Measurements from ENCODE around the gene FEN1.

The FEN1 gene

GRCh38 chr11:61832754-61833153, 40.0 kb downstream of the FEN1 start:
- Histone ChIP-seq H3K4me3 (ENCODE audit: low read depth in 1 of 2, low read length in 2 of 2) (no peak overlapping the region), H3K27me3 (ENCODE audit: control insufficient read depth in 1 of 2, insufficient read depth in 2 of 2, low read length in 2 of 2) (no peaks in the 10 kb centered on the region), H3K9ac (ENCODE audit: low read length) (no peak overlapping the region), H3K36me3 (ENCODE audit: insufficient read depth, low read length) (no peaks in the 10 kb centered on the region), H3K9me3 (ENCODE audit: low read length) (no peaks in the 10 kb centered on the region), H3K27ac (ENCODE audit: low read depth, low read length) (no peak overlapping the region), H3K4me1 (ENCODE audit: insufficient read depth, low read length) (peaks cover 37% of the 10 kb centered on the region)

DNA sequence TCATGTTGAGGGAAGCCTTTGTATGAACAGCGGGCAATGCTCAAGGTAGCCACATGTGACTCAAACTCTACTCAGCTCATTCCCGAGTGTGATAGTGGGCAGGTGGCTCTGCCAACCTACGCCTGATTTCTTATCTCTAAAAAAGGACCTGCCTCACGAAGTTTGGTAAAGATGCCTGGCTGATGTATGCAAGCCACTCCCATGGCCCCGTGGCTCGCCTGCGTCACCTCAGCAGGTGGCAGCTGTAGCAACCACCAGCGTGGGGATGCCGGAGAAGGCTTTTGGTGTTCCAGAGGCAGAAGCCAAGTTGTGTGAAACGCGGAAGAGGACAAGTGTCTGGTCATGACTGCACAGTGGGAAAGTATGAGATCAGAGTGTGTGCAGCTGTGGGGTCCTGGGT, 40.8 kb downstream of the FEN1 start:
- Histone ChIP-seq H3K9ac (ENCODE audit: low read length) (no peak overlapping the region), H3K27ac (ENCODE audit: low read depth, low read length) (no peak overlapping the region), H3K4me1 (ENCODE audit: insufficient read depth, low read length) (peaks cover 37% of the 10 kb centered on the region), H3K36me3 (ENCODE audit: insufficient read depth, low read length) (no peaks in the 10 kb centered on the region), H3K4me3 (ENCODE audit: low read depth in 1 of 2, low read length in 2 of 2) (no peak overlapping the region), H3K9me3 (ENCODE audit: low read length) (no peaks in the 10 kb centered on the region), H3K27me3 (ENCODE audit: control insufficient read depth in 1 of 2, insufficient read depth in 2 of 2, low read length in 2 of 2) (no peaks in the 10 kb centered on the region)

DNA sequence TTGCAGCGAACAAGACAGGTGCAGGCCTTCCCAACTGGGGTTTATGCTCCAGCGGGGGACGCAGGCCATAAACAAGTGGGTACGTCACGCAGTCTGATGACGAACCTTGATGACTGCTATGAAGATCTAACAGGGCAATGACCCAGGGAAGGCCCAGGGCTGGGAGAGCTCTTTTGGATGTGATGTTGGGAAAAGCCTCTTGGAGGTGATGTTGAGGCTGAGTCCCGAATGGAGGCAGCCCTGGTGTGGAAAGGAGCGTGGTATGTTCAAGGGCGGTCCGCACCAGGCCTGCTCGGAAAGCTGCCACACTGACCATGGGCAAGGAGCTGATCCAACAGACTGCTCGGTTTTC, 41.2 kb downstream of the FEN1 start:
- Histone ChIP-seq H3K36me3 (ENCODE audit: insufficient read depth, low read length) (no peaks in the 10 kb centered on the region), H3K9me3 (ENCODE audit: low read length) (no peaks in the 10 kb centered on the region), H3K27me3 (ENCODE audit: control insufficient read depth in 1 of 2, insufficient read depth in 2 of 2, low read length in 2 of 2) (no peaks in the 10 kb centered on the region), H3K4me3 (ENCODE audit: low read depth in 1 of 2, low read length in 2 of 2) (no peak overlapping the region), H3K9ac (ENCODE audit: low read length) (no peak overlapping the region), H3K4me1 (ENCODE audit: insufficient read depth, low read length) (peaks cover 35% of the 10 kb centered on the region), H3K27ac (ENCODE audit: low read depth, low read length) (no peak overlapping the region)

GRCh38 chr11:61834278-61835048, 41.8 kb downstream of the FEN1 start:
- H3K9ac ChIP-seq (ENCODE audit: low read length) = no peak overlapping the region

DNA sequence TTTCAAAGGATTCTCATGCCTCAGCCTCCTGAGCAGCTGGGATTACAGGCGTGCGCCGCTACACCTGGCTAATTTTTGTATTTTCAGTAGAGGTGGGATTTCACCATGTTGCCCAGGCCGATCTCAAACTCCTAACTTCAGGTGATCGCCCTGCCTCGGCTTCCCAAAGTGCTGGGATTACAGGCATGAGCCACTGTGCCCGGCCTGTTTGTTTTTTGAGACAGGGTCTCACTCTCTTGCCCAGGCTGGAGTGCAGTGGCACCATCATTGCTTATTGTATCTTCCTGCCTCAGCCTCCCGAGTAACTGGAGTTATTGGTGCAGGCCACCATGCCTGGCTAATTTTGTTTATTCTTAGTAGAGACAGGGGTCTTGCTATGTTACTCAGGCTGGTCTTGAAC, 43.5 kb downstream of the FEN1 start:
- Histone ChIP-seq H3K27ac (ENCODE audit: low read depth, low read length) (no peak overlapping the region), H3K9ac (ENCODE audit: low read length) (no peak overlapping the region), H3K9me3 (ENCODE audit: low read length) (no peaks in the 10 kb centered on the region), H3K27me3 (ENCODE audit: control insufficient read depth in 1 of 2, insufficient read depth in 2 of 2, low read length in 2 of 2) (no peaks in the 10 kb centered on the region), H3K4me1 (ENCODE audit: insufficient read depth, low read length) (peaks cover 12% of the 10 kb centered on the region), H3K36me3 (ENCODE audit: insufficient read depth, low read length) (peaks cover 6% of the 10 kb centered on the region), H3K4me3 (ENCODE audit: low read depth in 1 of 2, low read length in 2 of 2) (no peak overlapping the region)

More at GRCh38 chr11:61834278-61835048, 41.8 kb downstream of the FEN1 start:
- Histone ChIP-seq H3K27ac (ENCODE audit: low read depth, low read length) (no peak overlapping the region), H3K9me3 (ENCODE audit: low read length) (no peaks in the 10 kb centered on the region), H3K4me3 (ENCODE audit: low read depth in 1 of 2, low read length in 2 of 2) (no peak overlapping the region), H3K36me3 (ENCODE audit: insufficient read depth, low read length) (no peaks in the 10 kb centered on the region), H3K4me1 (ENCODE audit: insufficient read depth, low read length) (peaks cover 29% of the 10 kb centered on the region), H3K27me3 (ENCODE audit: control insufficient read depth in 1 of 2, insufficient read depth in 2 of 2, low read length in 2 of 2) (no peaks in the 10 kb centered on the region)

DNA sequence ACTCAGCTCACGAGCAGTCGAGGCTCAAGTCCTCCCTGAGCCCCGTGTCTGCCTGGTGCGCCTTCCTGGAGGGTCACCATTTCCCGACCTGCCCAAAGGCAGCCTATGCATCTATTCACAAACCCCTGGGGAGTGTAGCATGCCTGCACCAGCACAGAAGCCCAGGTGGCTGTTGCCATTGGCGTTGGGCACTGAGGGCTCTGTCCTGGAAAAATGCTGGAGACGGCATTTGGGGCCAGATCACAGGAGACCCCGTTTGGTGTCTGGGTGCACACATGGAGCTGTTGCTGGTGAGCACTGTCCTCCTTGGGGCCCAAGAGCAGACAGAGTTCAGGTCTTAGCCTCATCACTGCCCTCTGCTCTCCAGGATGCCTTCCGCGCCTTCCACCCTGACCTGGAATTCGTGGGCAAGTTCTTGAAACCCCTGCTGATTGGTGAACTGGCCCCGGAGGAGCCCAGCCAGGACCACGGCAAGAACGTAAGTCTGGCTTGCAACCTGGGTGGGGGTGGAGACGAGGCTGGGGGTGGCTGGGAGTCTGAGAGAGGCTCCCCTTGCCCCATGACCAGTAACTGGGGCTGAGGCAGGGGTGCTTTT, 44.8 kb downstream of the FEN1 start:
- Histone ChIP-seq H3K27me3 (ENCODE audit: control insufficient read depth in 1 of 2, insufficient read depth in 2 of 2, low read length in 2 of 2) (no peaks in the 10 kb centered on the region), H3K4me1 (ENCODE audit: insufficient read depth, low read length) (peaks cover 10% of the 10 kb centered on the region), H3K27ac (ENCODE audit: low read depth, low read length) (no peak overlapping the region), H3K9ac (ENCODE audit: low read length) (no peak overlapping the region), H3K36me3 (ENCODE audit: insufficient read depth, low read length) (peaks cover 6% of the 10 kb centered on the region), H3K4me3 (ENCODE audit: low read depth in 1 of 2, low read length in 2 of 2) (no peak overlapping the region), H3K9me3 (ENCODE audit: low read length) (no peaks in the 10 kb centered on the region)

GRCh38 chr11:61838501-61838900, 45.8 kb downstream of the FEN1 start:
- H3K9me3 ChIP-seq (ENCODE audit: low read length) = no peaks in the 10 kb centered on the region

GRCh38 chr11:61838921-61839320, 46.2 kb downstream of the FEN1 start:
- H3K36me3 ChIP-seq (ENCODE audit: insufficient read depth, low read length) = peaks cover 6% of the 10 kb centered on the region
- H3K9ac ChIP-seq (ENCODE audit: low read length) = no peak overlapping the region
- no peaks in the 10 kb centered on the region for H3K9me3 ChIP-seq (ENCODE audit: low read length)
- H3K27me3 ChIP-seq (ENCODE audit: control insufficient read depth in 1 of 2, insufficient read depth in 2 of 2, low read length in 2 of 2) = no peaks in the 10 kb centered on the region
- H3K4me1 ChIP-seq (ENCODE audit: insufficient read depth, low read length) = peaks cover 10% of the 10 kb centered on the region
- H3K4me3 ChIP-seq (ENCODE audit: low read depth in 1 of 2, low read length in 2 of 2) = no peak overlapping the region
- no peak overlapping the region for H3K27ac ChIP-seq (ENCODE audit: low read depth, low read length)

More at GRCh38 chr11:61838501-61838900, 45.8 kb downstream of the FEN1 start:
- no peak overlapping the region for H3K9ac ChIP-seq (ENCODE audit: low read length)
- no peaks in the 10 kb centered on the region for H3K27me3 ChIP-seq (ENCODE audit: control insufficient read depth in 1 of 2, insufficient read depth in 2 of 2, low read length in 2 of 2)
- H3K27ac ChIP-seq (ENCODE audit: low read depth, low read length) = no peak overlapping the region
- peaks cover 10% of the 10 kb centered on the region for H3K4me1 ChIP-seq (ENCODE audit: insufficient read depth, low read length)
- H3K36me3 ChIP-seq (ENCODE audit: insufficient read depth, low read length) = peaks cover 6% of the 10 kb centered on the region
- H3K4me3 ChIP-seq (ENCODE audit: low read depth in 1 of 2, low read length in 2 of 2) = no peak overlapping the region

DNA sequence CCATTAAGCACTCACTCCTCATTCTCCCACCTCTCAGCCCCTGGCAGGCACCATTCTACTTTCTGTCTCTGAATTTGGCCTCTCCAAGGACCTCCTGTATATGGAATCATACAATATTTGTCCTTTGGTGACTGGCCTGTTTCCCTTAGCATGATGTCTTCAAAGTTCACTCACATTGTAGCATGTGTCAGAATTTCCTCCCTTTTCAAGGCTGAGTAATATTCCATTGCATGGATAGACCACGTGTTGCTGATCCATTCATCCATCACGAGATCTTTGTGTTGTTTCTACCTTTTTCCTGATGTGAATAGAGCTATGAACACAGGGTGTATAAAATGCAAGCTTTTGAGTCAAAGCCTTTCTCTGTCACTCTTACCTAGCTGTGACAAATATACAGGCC, 47.0 kb downstream of the FEN1 start:
- H3K4me3 ChIP-seq (ENCODE audit: low read depth in 1 of 2, low read length in 2 of 2) = no peak overlapping the region
- peaks cover 6% of the 10 kb centered on the region for H3K36me3 ChIP-seq (ENCODE audit: insufficient read depth, low read length)
- H3K9me3 ChIP-seq (ENCODE audit: low read length) = no peaks in the 10 kb centered on the region
- H3K9ac ChIP-seq (ENCODE audit: low read length) = no peak overlapping the region
- H3K27ac ChIP-seq (ENCODE audit: low read depth, low read length) = no peak overlapping the region
- H3K4me1 ChIP-seq (ENCODE audit: insufficient read depth, low read length) = peaks cover 4% of the 10 kb centered on the region
- H3K27me3 ChIP-seq (ENCODE audit: control insufficient read depth in 1 of 2, insufficient read depth in 2 of 2, low read length in 2 of 2) = no peaks in the 10 kb centered on the region

DNA sequence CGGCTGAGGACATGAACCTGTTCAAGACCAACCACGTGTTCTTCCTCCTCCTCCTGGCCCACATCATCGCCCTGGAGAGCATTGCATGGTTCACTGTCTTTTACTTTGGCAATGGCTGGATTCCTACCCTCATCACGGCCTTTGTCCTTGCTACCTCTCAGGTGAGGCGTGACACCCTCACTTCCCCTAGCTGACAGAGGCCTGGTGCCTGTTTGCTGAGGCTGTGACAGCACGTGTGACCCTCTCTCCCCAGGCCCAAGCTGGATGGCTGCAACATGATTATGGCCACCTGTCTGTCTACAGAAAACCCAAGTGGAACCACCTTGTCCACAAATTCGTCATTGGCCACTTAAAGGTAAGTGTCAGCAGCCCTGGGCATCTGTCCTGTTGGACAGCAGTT, 47.7 kb downstream of the FEN1 start:
- no peak overlapping the region for H3K27ac ChIP-seq (ENCODE audit: low read depth, low read length)
- no peaks in the 10 kb centered on the region for H3K4me1 ChIP-seq (ENCODE audit: insufficient read depth, low read length)
- no peaks in the 10 kb centered on the region for H3K9me3 ChIP-seq (ENCODE audit: low read length)
- H3K36me3 ChIP-seq (ENCODE audit: insufficient read depth, low read length) = peaks cover 6% of the 10 kb centered on the region
- no peaks in the 10 kb centered on the region for H3K27me3 ChIP-seq (ENCODE audit: control insufficient read depth in 1 of 2, insufficient read depth in 2 of 2, low read length in 2 of 2)
- no peak overlapping the region for H3K4me3 ChIP-seq (ENCODE audit: low read depth in 1 of 2, low read length in 2 of 2)
- no peak overlapping the region for H3K9ac ChIP-seq (ENCODE audit: low read length)

DNA sequence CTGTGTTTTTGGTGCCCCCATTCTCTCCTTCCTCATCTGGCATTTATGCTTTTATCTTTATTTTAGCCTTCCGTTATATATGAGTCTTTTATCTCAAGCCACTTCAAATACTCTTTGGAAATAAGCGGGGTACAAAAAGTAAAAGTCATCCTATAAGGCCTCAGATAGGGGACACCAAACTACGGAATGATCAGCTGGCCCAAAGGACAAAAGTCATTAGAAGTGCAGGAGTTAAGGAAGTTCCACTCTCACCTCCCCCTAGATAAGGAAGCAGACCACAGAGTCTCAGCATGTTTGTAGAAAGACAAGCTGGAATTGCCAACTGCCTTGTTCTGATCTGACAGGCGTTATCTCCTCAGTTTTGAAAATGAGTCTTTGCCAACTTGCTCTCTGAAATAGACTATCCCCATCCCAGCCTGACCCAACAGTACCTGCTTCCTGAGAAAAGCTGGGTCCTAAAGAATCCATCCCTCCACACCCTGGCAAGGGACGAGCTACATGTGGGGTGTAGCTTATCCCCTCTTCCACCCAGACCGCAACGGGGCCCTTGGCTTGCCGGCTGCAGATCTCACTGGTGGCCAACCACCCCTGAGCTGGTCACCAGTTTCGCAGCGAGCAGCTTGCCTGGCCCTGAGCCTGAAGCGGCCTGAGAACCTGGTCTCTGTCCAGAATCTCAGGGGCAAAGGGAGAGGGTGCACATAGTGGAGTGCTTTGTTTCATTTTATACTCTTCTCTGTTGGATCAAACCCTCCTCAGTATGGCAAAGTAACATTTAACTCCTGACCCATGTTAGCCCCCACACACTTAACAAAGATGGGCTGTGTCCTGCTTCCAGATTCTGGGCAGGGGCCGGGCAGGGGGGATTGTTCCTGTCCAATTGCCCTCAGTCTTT, 49.2 kb downstream of the FEN1 start:
- H3K36me3 ChIP-seq (ENCODE audit: insufficient read depth, low read length) = peaks cover 6% of the 10 kb centered on the region
- H3K27me3 ChIP-seq (ENCODE audit: control insufficient read depth in 1 of 2, insufficient read depth in 2 of 2, low read length in 2 of 2) = no peaks in the 10 kb centered on the region
- H3K4me1 ChIP-seq (ENCODE audit: insufficient read depth, low read length) = no peaks in the 10 kb centered on the region
- no peak overlapping the region for H3K9ac ChIP-seq (ENCODE audit: low read length)
- no peak overlapping the region for H3K4me3 ChIP-seq (ENCODE audit: low read depth in 1 of 2, low read length in 2 of 2)
- H3K27ac ChIP-seq (ENCODE audit: low read depth, low read length) = no peak overlapping the region
- H3K9me3 ChIP-seq (ENCODE audit: low read length) = no peaks in the 10 kb centered on the region

Measured in muscle layer of colon (tissue), 2 donors.